H1 (cell line): ENCODE data around the gene PWP2. TPM values are rescaled to one million over a fixed set of nuclear protein-coding genes. Genes with fewer than 3 reads are reported as not detected.
"Not testable (repeated sequence)": the region's sequence is repeated elsewhere in the genome, so short reads cannot be mapped to it uniquely, and the experiment has no call there.

ENCODE experiments used
- CTCF ChIA-PET: fragments of 300-600 bp; sonication (Branson Sonifier 250); formaldehyde crosslinking; loops from one replicate; lab custom pipeline; 2021; ENCODE audit not compliant: partially characterized antibody; lab: Charles Lee
- POLR2A ChIA-PET: fragments of 300-600 bp; sonication (Branson Sonifier 250); formaldehyde crosslinking; loops from one replicate; lab custom pipeline; 2021; ENCODE audit warnings: inconsistent platforms; ENCODE audit not compliant: partially characterized antibody; lab: Charles Lee
- DNase-seq, 2 experiments: peaks; one replicate each; pipeline versions ENCODE4 v3.0.0 to v3.0.0-alpha.2; 2010 to 2022; ENCODE audit warnings: low spot score in 2 of 2, low read depth in 1 of 2, mixed read lengths in 1 of 2
- FAIRE-seq: peaks from 2 replicates; lab custom pipeline; 2011; peaks lifted over from hg19 to GRCh38; lab: Jason Lieb, UNC
- H2AFZ ChIP-seq: 2 replicates; pipeline ENCODE4 v1.8.1; 2012; ENCODE audit warnings: low read length, inconsistent platforms
- H2AK5ac ChIP-seq: 2 replicates; pipeline ENCODE4 v1.6.1; 2013; ENCODE audit warnings: low read depth, low read length
- H2BK120ac ChIP-seq: replicated peaks from 2 replicates; pipeline ENCODE3; 2013; ENCODE audit warnings: low read depth, low read length, inconsistent platforms
- H2BK12ac ChIP-seq: 2 replicates; pipeline ENCODE4 v1.6.1; 2013; ENCODE audit warnings: low read depth, low read length
- H2BK15ac ChIP-seq: 2 replicates; pipeline ENCODE4 v1.6.1; 2013; ENCODE audit warnings: low read length
- H2BK20ac ChIP-seq: 2 replicates; pipeline ENCODE4 v1.6.1; 2013; ENCODE audit warnings: low read length
- H2BK5ac ChIP-seq: 2 replicates; pipeline ENCODE4 v1.6.1; 2013; ENCODE audit warnings: low read depth, low read length
- H3K14ac ChIP-seq: 2 replicates; pipeline ENCODE4 v1.6.1; 2013; ENCODE audit warnings: inconsistent platforms; ENCODE audit not compliant: insufficient read length
- H3K18ac ChIP-seq: 2 replicates; pipeline ENCODE4 v1.6.1; 2013; ENCODE audit warnings: low read length; ENCODE audit errors: extremely low read depth
- H3K23ac ChIP-seq: 2 replicates; pipeline ENCODE4 v1.6.1; 2013; ENCODE audit warnings: inconsistent platforms; ENCODE audit not compliant: insufficient read length
- H3K23me2 ChIP-seq: 2 replicates; pipeline ENCODE4 v1.6.1; 2013; ENCODE audit warnings: low read depth, low read length
- H3K27ac ChIP-seq: 2 replicates; pipeline ENCODE4 v1.6.1; 2011; ENCODE audit warnings: low read depth, low read length, inconsistent platforms
- H3K27me3 ChIP-seq, 4 experiments: replicated peaks in 1 of 4; 1 replicate in 1 of 4; 2 replicates in 3 of 4; pipeline versions ENCODE4 v1.6.1 to v1.8.1; 2011 to 2013; ENCODE audit warnings: low read length in 3 of 4, mild to moderate bottlenecking in 3 of 4, inconsistent platforms in 2 of 4, mixed read lengths in 2 of 4, moderate library complexity in 1 of 4; ENCODE audit not compliant: control insufficient read depth in 3 of 4, insufficient read depth in 3 of 4; ENCODE audit errors: extremely low read depth in 1 of 4
- H3K36me3 ChIP-seq, 4 experiments: 2 replicates each; pipeline versions ENCODE4 v1.6.1 to v1.8.1; 2011 to 2013; ENCODE audit warnings: mild to moderate bottlenecking in 4 of 4, low read length in 3 of 4, moderate library complexity in 2 of 4, control low read depth in 1 of 4, inconsistent platforms in 1 of 4; ENCODE audit not compliant: insufficient read depth in 4 of 4, control insufficient read depth in 2 of 4
- H3K4ac ChIP-seq: replicated peaks from 2 replicates; pipeline ENCODE3; 2013; ENCODE audit warnings: low read length, low read depth, mixed read lengths, inconsistent platforms; ENCODE audit not compliant: insufficient read length
- H3K4me1 ChIP-seq, 4 experiments: replicated peaks in 1 of 4; 1 replicate in 1 of 4; 2 replicates in 3 of 4; pipeline versions ENCODE4 v1.6.1 to v1.8.1; 2011 to 2013; ENCODE audit warnings: low read length in 3 of 4, inconsistent platforms in 2 of 4, mixed read lengths in 1 of 4; ENCODE audit not compliant: insufficient read depth in 4 of 4, control insufficient read depth in 3 of 4
- H3K4me2 ChIP-seq, 2 experiments: 2 replicates each; pipeline versions ENCODE4 v1.6.1 to v1.8.1; 2011 to 2013; ENCODE audit warnings: low read depth in 2 of 2, low read length in 2 of 2, control low read depth in 1 of 2, inconsistent platforms in 1 of 2, mild to moderate bottlenecking in 1 of 2; ENCODE audit not compliant: insufficient read depth in 1 of 2
- H3K4me3 ChIP-seq, 4 experiments: fragments of 200-600, 300-600 bp in 1 of 4; sonication (generic), shearing (Covaris generic), sonication (Bioruptor Twin) in 1 of 4; 2 replicates each; pipeline versions ENCODE4 v1.5.1 to v1.8.1; 2011 to 2016; ENCODE audit warnings: low read length in 4 of 4, low read depth in 3 of 4, control low read depth in 2 of 4, inconsistent platforms in 2 of 4, mild to moderate bottlenecking in 2 of 4, mixed read lengths in 1 of 4, moderate library complexity in 1 of 4; ENCODE audit not compliant: insufficient read depth in 2 of 4; ENCODE audit errors: extremely low read depth in 1 of 4
- H3K56ac ChIP-seq: replicated peaks from 2 replicates; pipeline ENCODE3; 2013; ENCODE audit warnings: low read depth, mild to moderate bottlenecking, mixed read lengths, low read length, inconsistent platforms; ENCODE audit not compliant: insufficient read length
- H3K79me1 ChIP-seq: 2 replicates; pipeline ENCODE4 v1.6.1; 2013; ENCODE audit warnings: low read depth, low read length, control low read depth
- H3K79me2 ChIP-seq, 2 experiments: 2 replicates each; pipeline versions ENCODE4 v1.6.1 to v1.8.1; 2012 to 2013; ENCODE audit warnings: low read length in 2 of 2, mild to moderate bottlenecking in 2 of 2, inconsistent platforms in 1 of 2; ENCODE audit not compliant: insufficient read depth in 2 of 2, control insufficient read depth in 1 of 2
- H3K9ac ChIP-seq, 4 experiments: replicated peaks in 1 of 4; 1 replicate in 1 of 4; 2 replicates in 3 of 4; pipeline versions ENCODE4 v1.6.1 to v1.8.1; 2011 to 2013; ENCODE audit warnings: low read depth in 3 of 4, low read length in 3 of 4, control low read depth in 2 of 4, mild to moderate bottlenecking in 2 of 4, moderate library complexity in 2 of 4, inconsistent platforms in 1 of 4; ENCODE audit errors: extremely low read depth in 1 of 4
- H3K9me3 ChIP-seq, 2 experiments: 2 replicates each; pipeline versions ENCODE4 v1.6.1 to v1.8.1; 2012 to 2013; ENCODE audit warnings: mild to moderate bottlenecking in 2 of 2, moderate library complexity in 2 of 2, control low read depth in 1 of 2, inconsistent platforms in 1 of 2, low read depth in 1 of 2, low read length in 1 of 2, mixed read lengths in 1 of 2; ENCODE audit not compliant: insufficient read depth in 2 of 2
- H4K20me1 ChIP-seq, 2 experiments: replicated peaks in 1 of 2; 2 replicates each; pipeline versions ENCODE3 to v1.8.1; 2011 to 2013; ENCODE audit warnings: inconsistent platforms in 2 of 2, low read length in 2 of 2, mild to moderate bottlenecking in 1 of 2; ENCODE audit not compliant: insufficient read depth in 2 of 2, control insufficient read depth in 1 of 2
- H4K5ac ChIP-seq: 2 replicates; pipeline ENCODE4 v1.6.1; 2013; ENCODE audit warnings: low read length, low read depth, mixed read lengths, inconsistent platforms; ENCODE audit not compliant: insufficient read length
- H4K8ac ChIP-seq: 2 replicates; pipeline ENCODE4 v1.8.0; 2013; ENCODE audit warnings: mild to moderate bottlenecking, moderate library complexity, low read length, inconsistent platforms; ENCODE audit not compliant: insufficient read depth; ENCODE audit errors: extremely low read depth
- H4K91ac ChIP-seq: replicated peaks from 2 replicates; pipeline ENCODE3; 2013; ENCODE audit warnings: low read length, mixed read lengths, inconsistent platforms; ENCODE audit not compliant: insufficient read length
- WGBS, 2 experiments: shearing (Covaris generic) in 1 of 2; methylation state at CpG; one replicate each; pipeline versions ENCODE4 v1.1.6 to v1.1.7; 2013 to 2015; ENCODE audit warnings: low lambda C conversion rate in 2 of 2, mixed read lengths in 2 of 2, inconsistent platforms in 1 of 2, low coverage in 1 of 2, missing lambda C conversion rate in 1 of 2; ENCODE audit not compliant: insufficient replicate concordance in 2 of 2, insufficient coverage in 1 of 2, insufficient read length in 1 of 2; ENCODE audit errors: extremely low coverage in 1 of 2, missing lambda C conversion rate in 1 of 2; 5-methylcytosine and 5-hydroxymethylcytosine counted together
- polyA plus RNA-seq, 7 experiments: library from polyadenylated mRNA; depleted of rRNA in 3 of 7; stranded (reverse) in 5 of 7; unstranded in 2 of 7; fragments of >200 nt in 5 of 7; fragments of 200-250 nt in 2 of 7; gene quantifications; 1 replicate in 5 of 7; 2 replicates in 1 of 7; 4 replicates in 1 of 7; pipeline versions ENCODE4 v1.2.1 to v1.2.3, GENCODE V29; 2011 to 2013; ENCODE audit warnings: missing spikeins in 2 of 7, mixed read lengths in 2 of 7
- total RNA-seq: library from RNA; stranded (reverse); fragmentation: NEBNext Ultra II Directional; extraction: Animal tissue kit (Norgen Biotek cat#: 25700); gene quantifications from 2 replicates; pipeline ENCODE4 v1.2.1, GENCODE V29; 2021

Gene PWP2
- total and polyA plus RNA-seq, 2 of the 8 experiments (the other 6 are each of a cell fraction or from before 2014, with no cell fraction given): 4.4 to 6.7 TPM

- H3K27me3 ChIP-seq, H4K8ac ChIP-seq, H4K91ac ChIP-seq, H3K14ac ChIP-seq, H3K23ac ChIP-seq, H3K4me1 ChIP-seq, H2AK5ac ChIP-seq, H3K79me2 ChIP-seq, CTCF ChIA-PET, H3K4me3 ChIP-seq, H3K56ac ChIP-seq, H3K79me1 ChIP-seq, H2BK20ac ChIP-seq, H4K5ac ChIP-seq, H3K4ac ChIP-seq, H2BK5ac ChIP-seq, H2AFZ ChIP-seq, H3K18ac ChIP-seq, H2BK120ac ChIP-seq, H3K4me2 ChIP-seq, H3K27ac ChIP-seq, H3K23me2 ChIP-seq, FAIRE-seq, POLR2A ChIA-PET, H3K9me3 ChIP-seq, H3K9ac ChIP-seq, H2BK15ac ChIP-seq, H3K36me3 ChIP-seq, H4K20me1 ChIP-seq, H2BK12ac ChIP-seq, DNase-seq: not testable (repeated sequence)
- no CpG with 5 or more reads among the region's 21 CpGs for WGBS, 2 experiments
These were observed 46.2 kb downstream of the PWP2 start for GRCh38 chr21:44153214-44153888.

GRCh38 chr21:44153889-44154228 lies 46.7 kb downstream of the PWP2 start:
- H2BK15ac ChIP-seq, CTCF ChIA-PET, H3K23me2 ChIP-seq, H3K4me3 ChIP-seq, H3K18ac ChIP-seq, H2BK12ac ChIP-seq, H3K4me2 ChIP-seq, H3K56ac ChIP-seq, H3K14ac ChIP-seq, H3K27me3 ChIP-seq, DNase-seq, POLR2A ChIA-PET, H2AK5ac ChIP-seq, H2BK20ac ChIP-seq, H3K79me2 ChIP-seq, FAIRE-seq, H3K23ac ChIP-seq, H4K91ac ChIP-seq, H4K5ac ChIP-seq, H3K27ac ChIP-seq, H3K4ac ChIP-seq, H2AFZ ChIP-seq, H3K4me1 ChIP-seq, H3K9ac ChIP-seq, H2BK5ac ChIP-seq, H2BK120ac ChIP-seq, H3K9me3 ChIP-seq, H3K36me3 ChIP-seq, H4K20me1 ChIP-seq, H3K79me1 ChIP-seq, H4K8ac ChIP-seq: not testable (repeated sequence)
- no CpG with 5 or more reads among the region's 17 CpGs for WGBS, 2 experiments
